Pons (tissue), 1 donor: ENCODE results near the gene CALML5.
"Not testable (repeated sequence)": the region's sequence is repeated elsewhere in the genome, so short reads cannot be mapped to it uniquely, and the experiment has no call there.

Experiments used
- DNase-seq: peaks from one replicate; pipeline ENCODE4 v3.0.0-alpha.2; 2016; ENCODE audit warnings: low spot score

CALML5 gene

GRCh38 chr10:5481121-5481520 lies 18.2 kb downstream of the CALML5 start:
- no peak for DNase-seq

DNA sequence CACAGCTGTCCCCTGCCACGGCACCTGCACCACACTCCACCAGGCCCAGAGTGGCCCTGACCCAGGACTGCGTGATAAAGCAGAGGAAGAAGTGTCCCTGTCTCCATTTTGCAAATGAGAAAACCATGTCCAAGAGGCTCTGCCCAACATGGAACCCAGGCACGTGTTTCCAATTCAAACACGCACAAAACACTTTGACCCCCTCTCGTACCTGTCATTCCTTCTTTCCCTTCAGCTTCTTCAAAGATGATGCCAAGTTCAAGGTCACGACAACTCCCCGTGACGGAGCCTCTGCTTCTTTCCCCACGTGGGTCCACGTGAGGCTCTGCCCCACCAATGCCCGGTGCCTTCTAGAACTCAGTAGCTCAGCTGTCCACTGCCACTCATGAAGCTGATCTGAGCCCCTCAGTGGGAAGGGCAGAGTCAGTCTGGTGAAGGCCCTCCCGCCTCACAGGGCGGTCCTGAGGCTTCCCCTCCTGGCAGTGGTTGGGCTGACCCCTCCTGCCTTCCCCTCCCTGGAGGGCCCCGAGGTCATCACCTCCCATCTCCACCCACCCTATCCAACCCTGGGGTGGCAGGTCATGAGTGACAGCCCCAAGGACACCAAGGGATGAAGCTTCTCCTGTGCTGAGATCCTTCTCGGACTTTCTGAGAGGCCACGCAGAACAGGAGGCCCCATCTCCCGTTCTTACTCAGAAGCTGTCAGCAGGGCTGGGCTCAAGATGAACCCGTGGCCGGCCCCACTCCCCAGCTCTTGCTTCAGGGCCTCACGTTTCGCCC lies 19.0 kb downstream of the CALML5 start:
- DNase-seq, result no peak

DNA sequence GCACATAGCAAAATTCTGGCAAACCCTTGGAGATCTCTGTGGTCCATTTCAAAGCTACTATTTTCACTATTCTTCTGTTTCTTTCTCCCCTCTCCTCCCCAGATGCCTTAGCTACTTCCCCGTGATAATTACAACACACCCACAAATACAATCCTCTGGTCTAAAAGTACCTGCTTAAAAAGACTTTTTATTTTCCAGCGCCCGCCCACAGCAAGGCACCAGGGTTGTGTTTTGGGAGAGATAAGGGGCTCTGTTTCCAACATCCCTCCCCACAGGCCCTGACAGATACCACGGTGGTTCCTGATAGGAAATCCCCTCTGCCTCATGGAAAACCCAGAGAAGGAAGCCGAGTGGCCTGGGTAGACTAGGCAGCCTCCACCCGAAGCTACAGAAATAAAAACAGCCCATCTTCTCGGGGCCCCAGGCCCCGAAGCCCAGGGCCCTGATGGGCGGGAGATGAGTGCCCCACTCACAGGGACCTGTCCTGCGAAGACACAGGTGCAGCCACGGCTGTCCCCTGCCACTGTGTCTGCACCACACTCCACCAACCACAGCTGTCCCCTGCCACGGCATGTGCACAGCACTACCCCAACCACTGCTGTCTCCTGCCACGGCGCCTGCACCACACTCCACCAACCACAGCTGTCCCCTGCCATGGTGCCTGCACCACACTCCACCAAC lies 19.7 kb downstream of the CALML5 start:
- no peak for DNase-seq

GRCh38 chr10:5478694-5479305 lies 20.6 kb downstream of the CALML5 start:
- DNase-seq, result no peak

GRCh38 chr10:5477948-5478693 lies 21.2 kb downstream of the CALML5 start:
- DNase-seq, result no peak

- DNase-seq, result no peak
Measured at GRCh38 chr10:5476918-5477525, 22.3 kb downstream of the CALML5 start.

DNA sequence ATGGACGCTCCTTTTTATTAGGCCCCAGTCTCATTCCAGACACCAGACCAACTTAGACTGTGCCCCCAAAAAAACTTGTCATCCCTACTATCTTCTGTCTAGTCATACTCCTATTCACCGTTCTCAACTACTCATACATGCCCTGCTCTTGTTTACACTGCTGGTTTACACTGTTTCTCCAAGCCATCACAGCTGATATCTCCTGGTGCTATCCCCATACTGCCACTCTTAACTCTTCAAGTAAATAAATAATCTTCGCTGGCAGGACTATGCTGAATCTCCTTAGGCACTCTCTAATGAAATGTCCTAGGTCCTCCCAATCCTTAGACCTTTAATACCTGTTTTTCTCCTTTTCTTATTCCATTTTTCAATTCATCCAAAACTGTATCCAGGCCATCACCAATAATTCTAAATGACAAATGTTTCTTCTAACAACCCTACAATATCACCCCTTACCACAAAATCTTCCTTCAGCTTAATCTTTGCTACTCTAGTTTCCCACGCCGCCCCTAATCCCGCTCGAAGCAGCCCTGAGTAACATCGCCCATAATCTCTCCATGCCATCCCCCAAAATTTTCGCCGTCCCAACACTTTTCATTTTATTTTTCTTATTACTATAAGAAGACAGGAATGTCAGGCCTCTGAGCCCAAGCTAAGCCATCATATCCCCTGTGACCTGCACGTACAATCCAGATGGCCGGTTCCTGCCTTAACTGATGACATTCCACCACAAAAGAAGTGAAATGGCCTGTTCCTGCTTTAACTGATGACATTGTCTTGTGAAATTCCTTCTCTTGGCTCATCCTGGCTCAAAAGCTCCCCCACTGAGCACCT lies 23.2 kb downstream of the CALML5 start:
- not testable (repeated sequence) for DNase-seq

DNA sequence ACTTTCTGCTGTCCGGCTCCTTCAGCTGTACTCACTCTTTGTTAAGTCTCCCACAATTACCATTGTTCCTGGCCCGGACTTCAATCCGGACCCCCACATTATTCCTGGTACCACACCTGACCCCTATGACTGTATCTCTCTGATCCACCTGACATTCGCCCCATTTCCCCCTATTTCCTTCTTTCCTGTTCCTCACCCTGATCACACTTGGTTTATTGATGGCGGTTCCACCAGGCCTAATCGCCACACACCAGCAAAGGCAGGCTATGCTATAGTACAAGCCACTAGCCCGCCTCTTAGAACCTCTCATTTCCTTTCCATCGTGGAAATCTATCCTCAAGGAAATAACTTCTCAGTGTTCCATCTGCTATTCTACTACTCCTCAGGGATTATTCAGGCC lies 24.3 kb downstream of the CALML5 start:
- DNase-seq, result not testable (repeated sequence)

- DNase-seq, result not testable (repeated sequence)
Measured at GRCh38 chr10:5474642-5475041, 24.7 kb downstream of the CALML5 start.

DNA sequence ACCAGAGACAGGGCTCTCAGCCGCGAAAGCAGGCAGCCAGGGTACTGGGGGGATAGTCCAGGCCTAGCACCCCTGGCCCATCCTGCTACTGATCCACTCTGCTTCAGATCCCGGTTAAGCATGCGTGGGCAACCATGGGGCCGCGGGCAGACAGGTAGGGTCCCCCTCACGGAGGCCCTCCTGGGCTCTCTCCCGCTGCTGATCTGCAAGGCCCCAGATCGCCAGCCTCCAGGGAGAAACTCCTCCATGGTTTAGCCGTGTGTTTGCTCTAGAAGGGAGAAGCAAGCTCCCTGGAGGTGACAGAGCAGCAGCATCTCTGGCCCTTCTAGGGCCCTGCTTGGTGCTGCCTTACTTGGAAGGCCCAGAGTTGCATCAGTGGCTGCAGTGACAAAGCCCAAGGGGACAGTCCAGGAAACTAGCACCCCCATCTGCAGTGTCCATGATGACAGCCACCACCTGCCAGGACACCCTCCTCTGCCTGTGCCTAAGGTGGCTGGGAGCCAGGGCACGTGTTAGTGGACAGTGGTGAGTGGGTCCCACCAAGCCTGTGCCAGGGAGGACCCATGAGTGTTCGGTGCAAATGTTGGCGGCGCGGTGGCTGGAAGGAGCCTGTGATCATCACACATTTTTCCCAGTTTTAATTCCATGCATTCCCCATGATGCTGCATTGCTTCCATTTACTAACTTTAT lies 29.2 kb downstream of the CALML5 start:
- DNase-seq, result no peak

DNA sequence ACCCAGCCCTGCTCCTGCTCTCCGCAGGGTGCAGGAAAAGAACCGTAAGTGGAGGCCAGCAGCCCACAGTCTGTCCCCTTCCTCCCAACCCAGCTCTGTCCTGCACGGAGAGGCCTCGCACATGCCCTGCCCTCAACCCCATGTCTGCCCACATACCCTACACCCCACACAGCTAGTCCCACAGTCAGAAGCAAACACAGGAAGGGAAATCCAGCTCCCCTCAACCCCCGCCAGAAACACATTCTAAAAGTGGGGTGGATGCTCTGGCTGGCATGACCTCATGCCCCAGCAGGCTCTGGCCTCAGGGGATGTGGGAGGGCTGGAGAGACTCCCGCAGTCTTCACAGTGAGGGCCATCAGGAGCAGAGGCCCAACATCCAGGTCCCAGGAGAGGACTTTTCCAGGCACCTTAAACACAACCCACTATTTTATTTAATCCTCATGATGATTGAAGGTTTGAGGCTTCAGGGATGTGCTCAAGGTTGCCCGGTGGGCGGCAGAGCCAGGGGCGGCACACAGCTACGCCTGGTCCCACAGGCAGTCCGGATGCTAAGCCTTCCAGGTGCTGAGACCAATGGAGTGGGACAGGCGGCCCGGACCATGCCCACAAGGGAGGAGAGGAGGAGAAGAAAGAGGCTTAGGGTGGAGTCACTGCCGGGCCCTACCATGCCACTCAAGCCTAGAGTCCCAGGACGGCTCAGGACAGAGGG lies 29.9 kb downstream of the CALML5 start:
- no peak for DNase-seq

DNA sequence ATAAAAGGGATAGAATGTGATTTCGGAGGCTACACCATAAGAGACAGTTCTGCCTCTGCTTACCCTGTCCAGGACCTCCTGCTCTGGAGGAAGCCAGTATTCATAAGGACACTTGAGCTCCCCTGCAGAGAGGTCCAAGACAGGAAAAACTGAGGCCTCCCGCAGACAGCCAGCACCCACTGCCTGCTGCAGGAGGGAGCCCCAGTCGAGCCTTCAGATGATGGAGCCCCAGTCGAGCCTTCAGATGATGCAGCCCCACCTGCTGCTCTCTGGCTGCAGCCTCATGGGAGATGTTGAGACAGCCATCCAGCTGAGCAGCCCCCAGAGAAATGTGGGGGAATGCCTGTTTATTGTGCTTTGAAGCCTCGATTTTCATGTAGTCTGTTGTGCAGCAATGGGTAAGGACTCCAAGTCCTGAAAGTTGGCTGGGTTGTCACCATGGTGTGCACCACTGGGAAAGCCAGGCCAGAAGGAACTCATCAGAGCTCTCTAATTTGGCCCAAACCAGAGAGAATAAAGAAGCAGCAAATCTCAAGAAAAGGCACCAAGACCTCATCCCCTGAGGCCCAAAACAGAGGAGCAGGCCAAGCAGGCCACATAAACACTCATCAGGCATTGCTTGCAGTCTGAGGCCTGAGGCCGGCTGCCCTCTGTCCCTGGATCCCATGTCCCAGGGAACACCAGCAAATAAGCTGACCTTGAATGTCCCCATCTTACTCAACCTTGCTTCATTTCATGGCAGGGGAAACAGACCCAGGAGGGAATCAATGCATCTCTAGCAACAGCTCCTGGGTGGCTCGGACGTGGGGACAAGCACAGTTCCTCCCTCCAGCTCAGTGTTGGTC lies 30.9 kb downstream of the CALML5 start:
- DNase-seq, result no peak

DNA sequence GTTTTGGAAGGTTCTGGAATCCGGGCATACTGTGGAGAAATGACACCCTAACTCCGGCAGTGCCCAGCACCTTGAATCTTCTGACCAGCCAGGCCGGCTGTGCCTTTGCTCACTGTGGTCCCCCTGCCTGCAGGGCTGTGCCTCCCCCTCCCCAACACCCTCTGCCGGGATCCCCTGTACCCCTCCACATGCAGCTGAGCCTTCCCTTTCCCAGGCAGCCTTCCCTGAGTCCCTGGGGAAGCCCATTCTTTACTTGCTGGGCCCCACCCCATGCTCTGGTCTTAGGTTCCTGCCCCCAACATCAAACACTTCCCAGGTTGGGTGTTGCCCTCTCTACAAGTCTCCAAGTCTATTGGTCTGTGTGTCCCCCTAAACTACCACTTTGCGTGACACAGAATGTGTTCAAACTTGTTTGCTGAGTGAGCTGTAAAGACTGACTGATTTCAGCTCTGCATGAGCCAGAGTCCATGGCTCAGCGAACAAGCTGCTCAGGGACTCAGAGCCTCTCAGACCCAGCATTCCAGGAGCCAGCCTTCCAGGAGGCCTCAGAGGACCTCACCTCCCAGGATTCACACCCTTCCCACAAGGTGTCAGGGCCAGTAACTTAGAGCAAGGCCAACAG lies 31.6 kb downstream of the CALML5 start:
- no peak for DNase-seq

DNA sequence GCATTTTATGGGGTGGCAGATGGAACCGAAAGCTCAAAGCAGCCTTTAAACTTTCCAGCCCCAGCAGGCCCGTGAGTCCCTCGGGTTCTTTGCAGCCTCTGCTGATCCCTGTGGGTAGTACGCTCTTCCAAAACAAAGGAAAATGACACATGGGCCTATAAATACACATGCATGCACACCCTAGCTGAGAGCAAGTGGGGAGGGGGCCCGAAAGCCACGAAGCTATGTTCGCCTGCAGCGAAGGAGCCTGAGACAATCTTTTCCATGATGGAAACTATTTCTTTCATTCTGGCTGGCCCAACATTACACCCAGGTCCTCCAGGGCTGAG lies 32.2 kb downstream of the CALML5 start:
- no peak for DNase-seq

- no peak for DNase-seq
Measured at GRCh38 chr10:5466451-5467206, 32.7 kb downstream of the CALML5 start.

GRCh38 chr10:5465976-5466450 lies 33.4 kb downstream of the CALML5 start:
- no peak for DNase-seq

DNA sequence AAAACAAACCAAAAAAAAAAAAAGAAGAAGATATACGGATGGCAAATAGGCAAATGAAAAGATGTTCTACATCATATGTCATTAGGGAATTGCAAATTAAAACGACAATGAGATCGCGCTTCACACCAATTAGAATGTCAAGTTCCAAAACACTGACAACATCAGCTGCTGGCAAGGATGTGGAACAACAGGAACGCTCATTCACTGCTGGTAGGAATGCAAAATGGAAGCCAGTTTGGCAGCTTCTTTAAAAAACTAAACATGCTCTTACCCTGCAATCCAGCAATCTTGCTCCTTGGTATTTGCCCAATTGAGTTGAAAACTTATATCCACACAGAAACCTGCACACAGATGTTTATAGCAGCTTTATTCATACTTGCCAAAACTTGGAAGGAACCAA lies 34.8 kb downstream of the CALML5 start:
- DNase-seq, result no peak

- no peak for DNase-seq
Measured at GRCh38 chr10:5462841-5463293, 36.5 kb downstream of the CALML5 start.
